GM10248 (cell line): ENCODE measurements around the gene PRG2.

ENCODE experiments used
- CTCF ChIA-PET: fragments of 300-600 bp; sonication (Branson Sonifier 250); formaldehyde crosslinking; extraction: SDS; loops from one replicate; lab custom pipeline; 2021; ENCODE audit warnings: antibody characterized with exemption; lab: Yijun Ruan, JAX
- POLR2A ChIA-PET: fragments of 350-650 bp; sonication (Branson Sonifier 250); formaldehyde crosslinking; extraction: SDS; loops from one replicate; lab custom pipeline; 2020; ENCODE audit warnings: antibody characterized with exemption; lab: Yijun Ruan, JAX
- DNase-seq: peaks from one replicate; pipeline ENCODE4 v3.0.0; 2012; ENCODE audit errors: extremely low spot score
- CTCF ChIP-seq: IDR thresholded peaks from 2 replicates; pipeline ENCODE4 v1.5.1; 2012; ENCODE audit warnings: mild to moderate bottlenecking, low read depth; ENCODE audit errors: extremely low read depth, missing control alignments, control extremely low read depth

Gene PRG2

DNA sequence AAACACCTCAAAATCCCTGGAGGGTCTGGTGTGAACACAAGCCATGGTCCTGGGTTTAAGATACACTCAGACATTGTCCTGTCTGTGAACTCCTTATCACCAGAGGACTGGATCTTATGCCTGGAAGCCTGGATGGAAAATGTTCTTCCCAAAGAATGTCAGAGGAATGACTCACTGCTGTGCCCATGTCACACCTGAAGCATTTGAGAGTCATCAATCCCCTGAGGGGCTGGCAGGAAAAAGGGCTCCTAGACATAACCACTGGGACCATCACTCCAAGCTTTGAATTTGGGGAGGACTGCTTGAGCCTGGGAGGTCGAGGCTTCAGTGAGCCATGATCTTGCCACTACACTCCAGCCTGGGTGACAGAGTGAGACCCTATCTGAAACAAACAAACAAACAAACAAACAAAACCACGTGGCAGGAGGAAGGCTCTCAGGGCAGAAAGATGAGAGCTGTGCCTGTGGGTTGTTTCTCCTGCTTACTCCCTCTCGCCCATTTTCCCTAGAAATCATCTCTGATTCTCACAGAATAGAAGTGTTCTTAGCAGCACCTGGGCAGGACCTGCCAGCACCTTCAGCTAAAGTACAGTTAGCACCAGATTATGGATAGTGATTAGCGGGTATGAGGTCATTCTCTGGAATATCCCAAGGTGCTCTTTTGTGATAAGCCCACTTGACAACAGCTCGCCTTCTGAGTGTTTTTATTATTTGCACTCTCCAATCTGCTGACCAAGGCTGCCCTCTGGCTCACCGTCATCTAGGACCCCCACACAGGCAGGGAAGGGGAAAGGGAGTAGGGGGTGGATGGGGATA, 11.9 kb upstream of the PRG2 start:
- ChIA-PET CTCF (interaction anchor here (0.9 kb wide), 2 partner anchors 9 to 56 kb away, joined by 3 to 6 read pairs; no protein-coding TSS in a partner anchor), POLR2A (interaction anchor here (0.8 kb wide), 1 partner anchor 22 kb away, joined by 3 read pairs; no protein-coding TSS in a partner anchor)
- no peak for DNase-seq
- TF ChIP-seq CTCF: no peak

DNA sequence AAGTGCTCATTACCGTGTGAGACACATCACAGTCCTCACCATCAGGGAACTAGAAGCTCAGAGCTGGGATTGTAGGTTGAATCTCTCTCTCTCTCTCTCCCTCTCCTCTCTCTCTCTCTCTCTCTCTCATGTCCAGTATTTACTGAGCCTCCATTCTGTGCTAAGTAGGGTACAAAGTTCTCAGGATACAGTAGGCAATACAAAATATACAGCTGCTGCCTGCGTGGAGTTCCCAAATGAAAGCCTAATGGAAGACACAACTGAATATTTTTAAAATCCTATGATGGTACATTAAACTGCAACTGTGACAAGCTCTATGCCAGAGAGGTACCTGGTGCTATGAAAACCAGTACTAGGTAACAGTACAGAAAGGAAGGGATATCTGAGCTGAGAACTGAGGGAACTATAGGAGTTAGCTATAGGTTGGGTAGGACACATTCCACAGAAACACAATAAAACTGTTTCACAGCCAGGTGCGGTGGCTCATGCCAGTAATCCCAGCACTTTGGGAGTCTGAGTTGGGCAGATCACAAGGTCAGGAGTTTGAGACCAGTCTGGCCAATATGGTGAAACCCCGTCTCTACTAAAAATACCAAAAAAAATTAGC, 9.6 kb upstream of the PRG2 start:
- no peak for TF ChIP-seq CTCF
- POLR2A ChIA-PET: interaction anchor here (0.5 to 0.6 kb wide), 2 partner anchors 11 to 22 kb away, joined by 5 to 6 read pairs; no protein-coding TSS in a partner anchor
- CTCF ChIA-PET: interaction anchor here (0.9 to 1.8 kb wide), 7 partner anchors 9 to 400 kb away, joined by 3 to 5 read pairs (median 3); no protein-coding TSS in a partner anchor
- DNase-seq: no peak

DNA sequence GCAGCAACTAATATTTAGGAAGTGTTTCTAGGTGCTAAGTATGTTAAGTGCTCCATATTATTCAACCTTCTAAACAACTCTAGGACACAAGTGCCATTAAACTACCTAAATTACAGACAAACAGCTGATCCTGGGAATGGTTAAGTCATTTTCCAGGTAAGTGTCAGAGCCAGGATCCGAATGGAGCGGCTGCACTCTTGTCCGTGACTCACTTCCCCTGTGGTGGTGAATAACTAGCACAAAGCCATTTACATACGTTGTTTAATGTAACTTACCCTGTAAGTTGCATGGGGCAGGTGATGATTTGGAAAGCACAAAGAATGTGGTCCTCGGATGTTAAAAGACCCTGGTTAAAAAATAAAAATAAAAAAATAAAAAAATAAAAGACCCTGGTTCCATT, 8.8 kb upstream of the PRG2 start:
- no peak for TF ChIP-seq CTCF
- DNase-seq: no peak
- ChIA-PET CTCF (interaction anchor here (1.1 to 1.8 kb wide), 5 partner anchors 20 to 128 kb away, joined by 3 to 5 read pairs (median 4); no protein-coding TSS in a partner anchor), POLR2A (interaction anchor here (1.3 kb wide), 1 partner anchor 25 kb away, joined by 3 read pairs; no protein-coding TSS in a partner anchor)

DNA sequence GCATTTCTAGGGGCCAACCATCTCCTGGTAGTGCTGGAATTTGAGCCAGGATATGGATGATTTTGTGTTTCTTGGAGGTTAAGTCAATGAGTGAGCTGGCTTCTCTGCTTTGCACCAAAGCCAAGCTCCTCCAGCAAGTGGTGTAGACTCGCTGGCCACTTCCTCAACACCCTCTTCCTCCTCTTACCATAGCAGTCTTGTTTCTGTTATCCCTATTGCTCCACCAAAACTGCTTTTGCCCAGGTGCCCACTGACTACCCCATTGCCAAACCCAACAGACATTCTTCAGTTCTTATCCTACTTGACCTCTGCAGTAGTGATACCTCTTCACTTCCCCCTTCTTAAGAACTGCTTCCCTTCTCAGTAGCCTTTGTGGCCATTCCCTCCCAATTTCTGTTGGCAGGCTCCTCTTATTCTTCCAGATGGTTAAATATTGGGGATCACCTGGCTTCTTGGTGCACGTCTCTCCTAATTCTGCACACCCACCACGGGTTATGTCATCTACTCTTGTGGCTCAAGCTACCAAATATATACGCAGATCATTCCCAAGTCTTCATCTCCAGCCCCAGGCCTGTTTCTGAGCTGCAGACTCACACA, 7.0 kb upstream of the PRG2 start:
- POLR2A ChIA-PET: interaction anchor here (0.7 kb wide), 1 partner anchor 1149 kb away, joined by 3 read pairs; no protein-coding TSS in a partner anchor
- CTCF ChIA-PET: interaction anchor here (1.0 to 2.4 kb wide), 2 partner anchors 52 to 129 kb away, joined by 3 to 8 read pairs; no protein-coding TSS in a partner anchor
- DNase-seq: no peak
- TF ChIP-seq CTCF: no peak

DNA sequence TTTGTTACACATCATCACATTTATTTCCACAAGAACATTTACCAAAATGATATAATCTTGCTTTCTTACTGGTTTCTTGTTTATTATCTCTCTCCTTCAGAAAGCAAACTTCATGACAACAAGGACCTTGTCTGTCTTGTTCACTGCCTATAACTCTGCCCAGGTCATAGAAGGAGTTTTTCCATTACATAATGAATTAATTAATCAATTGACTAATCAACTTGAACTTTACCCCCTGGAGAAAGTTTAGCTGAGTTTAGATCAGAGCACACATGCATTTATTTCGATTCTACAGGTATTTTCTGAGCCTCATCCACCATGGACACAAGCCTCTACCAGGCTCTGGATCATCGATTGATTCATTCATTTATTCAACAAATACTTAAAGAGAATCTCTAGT, 6.3 kb upstream of the PRG2 start:
- ChIA-PET CTCF (interaction anchor here (1.0 to 2.4 kb wide), 4 partner anchors 25 to 248 kb away, joined by 3 to 8 read pairs (median 3); no protein-coding TSS in a partner anchor), POLR2A (no interaction called here)
- DNase-seq: no peak
- TF ChIP-seq CTCF: no peak
